Keratinocyte (primary cell): Measurements from ENCODE around the gene MUC15.

Experiments
- CTCF ChIP-seq, 3 experiments: IDR thresholded peaks in 1 of 3; conservative IDR thresholded peaks in 1 of 3; optimal IDR thresholded peaks in 1 of 3; 2 replicates in 2 of 3; 3 replicates in 1 of 3; pipeline versions ENCODE3 to v1.5.1; 2011; ENCODE audit warnings: low read length in 3 of 3, mild to moderate bottlenecking in 3 of 3, moderate library complexity in 2 of 3, control low read depth in 1 of 3, inconsistent platforms in 1 of 3; ENCODE audit not compliant: insufficient read depth in 2 of 3; ENCODE audit errors: extremely low read depth in 1 of 3
- EZH2 ChIP-seq: IDR thresholded peaks from one replicate; pipeline ENCODE4 v1.6.1; 2012; ENCODE audit warnings: inconsistent platforms, mild to moderate bottlenecking, low read length, moderate library complexity

- TF ChIP-seq CTCF (optimal IDR thresholded peaks at IDR 0.05 in 1 of 3, IDR thresholded peaks at IDR 0.05 in 1 of 3, conservative IDR thresholded peaks at IDR 0.05 in 1 of 3; ENCODE audit: extremely low read depth in 1 of 3, insufficient read depth in 2 of 3, low read length in 3 of 3) (no peak), EZH2 (no peak)
Observed at GRCh38 chr11:26558190-26558589, 13.9 kb downstream of the MUC15 start.
